SH-SY5Y (cell line): ENCODE measurements around the gene SPACA6.

Source experiments
- GATA2 ChIP-seq: IDR thresholded peaks from 2 replicates; pipeline ENCODE4 v1.6.1; 2011; ENCODE audit warnings: mild to moderate bottlenecking, low read depth, low read length
- GATA3 ChIP-seq: IDR thresholded peaks from 2 replicates; pipeline ENCODE4 v1.6.1; 2011; ENCODE audit warnings: low read depth, mild to moderate bottlenecking, low read length, moderate library complexity

DNA sequence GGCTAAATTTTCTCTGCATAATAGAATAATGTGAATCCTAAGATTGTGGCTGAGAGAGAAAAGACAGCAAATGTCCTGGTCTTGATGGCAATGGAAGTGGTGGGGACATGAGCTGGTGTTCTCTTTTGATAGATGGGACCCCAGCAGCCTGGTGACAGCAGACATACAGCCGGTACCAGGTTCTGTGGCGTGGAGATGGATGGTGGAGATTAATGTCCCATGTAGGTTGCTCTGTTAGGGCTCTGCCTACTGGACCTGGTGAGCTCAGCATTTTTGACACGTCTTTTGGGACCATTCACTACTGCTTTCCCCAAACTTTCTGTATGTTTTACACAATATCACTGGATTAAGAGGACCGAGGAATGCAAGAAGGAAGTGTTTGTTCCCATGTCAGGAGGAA, 38.3 kb upstream of the SPACA6 start:
- TF ChIP-seq GATA2, result no peak
- TF ChIP-seq GATA3, result no peak
